ENCODE measurements around the gene PEX14.
"Not testable (repeated sequence)": the region's sequence is repeated elsewhere in the genome, so short reads cannot be mapped to it uniquely, and the experiment has no call there.

PEX14 gene

GRCh38 chr1:10495475-10495817, 20.7 kb downstream of the PEX14 start:
- DNase-seq (ENCODE audit: low spot score): no peak

- DNase-seq (ENCODE audit: low spot score): no peak
Measured at GRCh38 chr1:10495952-10496351, 21.2 kb downstream of the PEX14 start.

- no peak for DNase-seq (ENCODE audit: low spot score)
Measured at GRCh38 chr1:10497109-10497508, 22.4 kb downstream of the PEX14 start.

GRCh38 chr1:10498231-10498630, 23.5 kb downstream of the PEX14 start:
- DNase-seq (ENCODE audit: low spot score): no peak

GRCh38 chr1:10502206-10502605, 27.5 kb downstream of the PEX14 start:
- DNase-seq (ENCODE audit: low spot score): no peak

- DNase-seq (ENCODE audit: low spot score): no peak
Measured at GRCh38 chr1:10504249-10504648, 29.5 kb downstream of the PEX14 start.

- not testable (repeated sequence) for DNase-seq (ENCODE audit: low spot score)
Measured at GRCh38 chr1:10506046-10506676, 31.4 kb downstream of the PEX14 start.

- no peak for DNase-seq (ENCODE audit: low spot score)
Measured at GRCh38 chr1:10506677-10507047, 31.9 kb downstream of the PEX14 start.

GRCh38 chr1:10507111-10507879, 32.5 kb downstream of the PEX14 start:
- DNase-seq (ENCODE audit: low spot score): peak; percentile 69

GRCh38 chr1:10508511-10508951, 33.8 kb downstream of the PEX14 start:
- no peak for DNase-seq (ENCODE audit: low spot score)

- no peak for DNase-seq (ENCODE audit: low spot score)
Measured at GRCh38 chr1:10509809-10510509, 35.2 kb downstream of the PEX14 start.

- DNase-seq (ENCODE audit: low spot score): peak; percentile 96
Measured at GRCh38 chr1:10510520-10511493, 36.1 kb downstream of the PEX14 start.

- no peak for DNase-seq (ENCODE audit: low spot score)
Measured at GRCh38 chr1:10511494-10511885, 36.7 kb downstream of the PEX14 start.

- DNase-seq (ENCODE audit: low spot score): peak; percentile 47
Measured at GRCh38 chr1:10513199-10513598, 38.4 kb downstream of the PEX14 start.

- DNase-seq (ENCODE audit: low spot score): no peak
Measured at GRCh38 chr1:10514490-10515235, 39.9 kb downstream of the PEX14 start.

GRCh38 chr1:10515301-10515975, 40.7 kb downstream of the PEX14 start:
- DNase-seq (ENCODE audit: low spot score): no peak

- DNase-seq (ENCODE audit: low spot score): no peak
Measured at GRCh38 chr1:10515976-10516750, 41.4 kb downstream of the PEX14 start.

GRCh38 chr1:10516925-10517676, 42.4 kb downstream of the PEX14 start:
- no peak for DNase-seq (ENCODE audit: low spot score)

- DNase-seq (ENCODE audit: low spot score): no peak
Measured at GRCh38 chr1:10517677-10517982, 42.9 kb downstream of the PEX14 start.

Measured in activated CD4-positive, alpha-beta T cell treated with anti-CD3 and anti-CD28 coated beads, Interleukin-2, Interleukin-4, amounts not matched to agents 100 ng/mL and 50 ng/mL, durations not matched to agents 16 hours and 8 hours (primary cell).